HK-2 (cell line): ENCODE measurements around the gene ARSG.
A peak's percentile ranks its signal among the peaks of the same experiment; 100 is the strongest.
"Not testable (repeated sequence)": the region's sequence is repeated elsewhere in the genome, so short reads cannot be mapped to it uniquely, and the experiment has no call there.

Experiments used
- DNase-seq: peaks from one replicate; pipeline ENCODE4 v3.0.0-alpha.2; 2018; ENCODE audit not compliant: unreplicated experiment

Gene ARSG

DNA sequence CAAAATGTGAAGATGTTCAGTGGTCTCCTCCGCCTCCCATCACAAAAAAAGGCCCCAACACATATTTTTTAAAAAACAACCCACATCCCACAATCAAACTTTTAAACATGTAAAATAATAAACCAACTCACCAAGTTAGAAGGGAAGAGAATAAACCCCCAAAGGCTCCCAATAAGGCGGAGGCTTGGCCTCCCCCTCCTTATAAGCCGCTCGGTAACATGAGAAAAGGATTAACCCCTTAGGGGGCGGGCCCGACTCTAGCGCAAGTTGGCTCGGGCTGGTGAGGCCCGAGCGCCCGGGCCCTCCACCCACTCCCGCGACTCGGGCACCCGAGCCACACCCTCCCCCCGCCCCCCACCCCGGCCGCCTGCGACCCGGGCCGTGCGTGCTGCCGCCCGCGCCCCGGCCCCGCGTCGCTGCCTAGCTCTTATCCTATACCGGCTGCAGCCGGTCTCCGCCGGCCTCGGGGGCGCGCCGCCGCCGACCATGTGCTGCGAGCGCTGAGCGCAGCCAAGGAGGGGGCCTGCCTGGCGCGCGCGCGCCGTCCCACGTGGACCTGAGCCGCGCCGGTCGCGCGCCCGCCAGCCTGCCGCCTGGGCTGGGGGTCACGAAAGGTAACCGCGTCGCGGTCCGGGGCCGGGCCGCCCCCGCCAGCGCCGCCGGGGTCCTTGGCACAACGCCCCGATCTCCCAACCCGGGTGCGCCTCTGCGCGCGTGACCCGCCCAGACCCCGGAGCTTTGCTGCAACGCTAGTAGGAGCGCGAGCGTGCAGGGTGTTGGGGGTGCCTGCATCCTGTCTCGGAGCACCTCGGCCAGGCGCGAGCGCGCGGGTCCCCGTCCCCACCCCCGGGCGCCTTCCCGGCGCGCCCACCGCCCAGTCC, at the start of gene ARSG, which contains the start of gene SLC16A6:
Gene ARSG (plus strand): TSS at position 541 of the 881 bp plus-strand sequence. CDS start 15,999 bp downstream, outside the sequence.
Gene SLC16A6 (minus strand): TSS at position 173 of the 881 bp plus-strand sequence. CDS start 12,807 bp downstream, outside the sequence.
- peak; percentile 72 for DNase-seq

DNA sequence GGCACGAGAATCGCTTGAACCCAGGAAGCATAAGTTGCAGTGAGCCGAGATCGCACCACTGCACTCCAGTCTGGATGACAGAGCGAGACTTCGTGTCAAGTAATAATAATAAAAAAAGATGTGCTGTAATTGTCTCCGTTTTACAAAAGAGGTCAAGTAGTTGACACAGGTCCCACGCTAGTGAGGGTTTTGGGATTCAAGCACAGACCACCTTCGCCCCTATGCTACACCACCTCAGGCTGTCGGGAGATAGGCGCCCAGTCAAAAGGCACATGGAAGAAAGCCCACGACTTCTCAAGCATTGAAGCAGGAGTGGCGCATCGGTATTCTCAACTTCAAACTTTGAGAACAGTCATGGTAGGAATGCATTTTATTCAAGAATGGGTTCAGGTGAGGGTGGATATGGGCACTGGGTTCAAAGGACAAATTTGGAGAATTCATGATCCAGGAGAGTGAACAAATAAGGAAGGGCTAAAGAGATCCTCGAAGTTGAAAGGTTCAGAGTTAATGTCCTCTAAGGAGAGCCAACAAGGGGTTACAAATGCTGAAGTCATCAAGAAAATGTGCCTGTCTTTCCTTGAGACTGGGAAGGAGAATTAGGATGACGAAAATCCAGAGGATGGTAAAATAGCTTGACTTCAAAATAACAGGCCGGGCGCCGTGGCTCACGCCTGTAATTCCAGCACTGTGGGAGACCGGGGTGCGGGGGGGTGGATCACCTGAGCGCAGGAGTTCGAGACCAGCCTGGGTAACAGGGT, 44.8 kb upstream of the ARSG start:
- no peak for DNase-seq

DNA sequence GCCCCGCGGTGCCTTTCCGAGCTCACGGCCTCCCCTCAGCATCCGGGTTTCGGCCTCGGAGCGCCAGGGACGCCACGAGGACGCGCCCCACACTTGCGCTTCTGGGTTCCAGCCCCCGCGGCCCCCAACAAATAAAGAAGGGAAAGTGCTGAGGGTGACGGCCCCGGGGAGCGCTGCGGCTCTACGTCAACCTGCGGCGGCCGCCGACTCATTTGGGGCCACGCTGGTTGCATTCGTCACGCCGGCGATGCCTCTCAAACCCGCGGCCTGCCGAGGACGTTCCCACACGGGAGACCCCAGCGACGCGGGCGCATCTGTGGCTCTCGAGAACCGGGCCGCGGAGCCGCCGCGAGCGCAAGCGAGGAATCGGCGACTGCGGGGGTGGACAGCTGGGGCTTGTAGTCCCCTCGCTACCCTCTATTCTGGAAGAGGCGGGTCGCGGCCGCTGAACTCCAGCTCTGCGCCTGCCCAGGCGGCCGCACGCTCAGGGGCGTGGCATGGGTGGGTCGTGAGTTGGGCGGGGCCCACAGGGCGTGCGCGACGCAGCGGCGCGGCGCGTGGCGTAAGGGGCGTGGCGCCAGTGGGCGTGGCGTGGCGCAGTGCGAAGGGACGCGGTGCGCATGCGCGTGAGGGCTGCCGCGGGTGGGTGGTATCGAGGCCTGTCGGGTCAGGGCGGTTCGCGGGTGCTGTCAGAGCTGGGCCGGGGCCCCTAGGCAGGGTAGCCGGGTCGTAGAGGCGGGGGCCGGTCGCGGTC, 43.7 kb upstream of the ARSG start, which contains the start of gene AMZ2:
Gene AMZ2 (plus strand): TSS at position 599 of the 754 bp plus-strand sequence. CDS start 2,145 bp downstream, outside the sequence.
- DNase-seq = peak; percentile 96

DNA sequence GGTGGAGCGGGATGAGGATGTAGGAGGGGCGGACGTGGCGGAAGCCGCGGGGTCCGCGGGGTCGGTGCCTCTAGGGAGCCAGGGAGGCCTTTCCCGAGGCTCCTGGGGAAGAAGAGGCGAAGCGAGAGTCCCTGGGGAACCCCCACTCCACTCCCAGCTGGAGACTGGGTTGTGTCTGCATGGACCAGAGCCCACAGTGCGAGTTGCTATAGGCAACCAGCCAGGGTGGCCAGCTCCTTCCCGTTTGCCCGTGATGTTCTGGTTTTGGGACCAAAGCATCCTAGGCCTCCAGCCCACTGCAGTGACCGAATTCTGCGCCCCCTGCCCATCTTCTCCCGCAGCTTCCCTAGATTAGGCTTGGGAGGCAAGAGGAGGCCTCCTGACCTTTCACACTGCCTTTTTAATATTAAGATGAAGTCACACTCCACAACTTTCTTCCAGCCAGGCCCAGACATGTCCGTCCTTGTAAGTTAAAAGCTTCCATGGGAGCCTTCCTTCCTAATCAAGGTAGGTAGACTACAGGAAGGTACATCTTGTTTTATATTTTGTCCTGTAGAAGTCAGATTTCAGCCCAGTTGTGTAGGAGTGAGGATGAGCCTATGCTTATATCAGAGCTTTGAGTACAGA, 43.0 kb upstream of the ARSG start:
- no peak for DNase-seq

DNA sequence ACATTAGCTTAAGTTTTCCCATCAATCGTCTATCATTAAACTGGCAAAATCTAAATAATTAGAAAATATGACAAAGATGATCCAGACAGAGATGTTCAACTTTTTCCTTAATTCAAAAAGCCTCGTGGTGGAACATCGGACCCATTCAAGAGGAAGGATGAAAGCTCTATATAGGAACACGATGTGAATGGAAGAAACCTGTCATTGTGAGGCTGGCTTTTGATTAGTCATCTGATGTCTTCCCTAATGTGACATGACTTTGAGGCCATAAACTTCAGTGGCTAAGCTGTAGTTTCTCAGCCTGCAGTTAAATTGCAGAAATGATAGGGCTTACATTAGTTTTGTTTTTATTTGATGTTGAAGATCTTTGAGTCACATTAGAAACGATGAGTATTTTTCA, 42.4 kb upstream of the ARSG start:
- no peak for DNase-seq

DNA sequence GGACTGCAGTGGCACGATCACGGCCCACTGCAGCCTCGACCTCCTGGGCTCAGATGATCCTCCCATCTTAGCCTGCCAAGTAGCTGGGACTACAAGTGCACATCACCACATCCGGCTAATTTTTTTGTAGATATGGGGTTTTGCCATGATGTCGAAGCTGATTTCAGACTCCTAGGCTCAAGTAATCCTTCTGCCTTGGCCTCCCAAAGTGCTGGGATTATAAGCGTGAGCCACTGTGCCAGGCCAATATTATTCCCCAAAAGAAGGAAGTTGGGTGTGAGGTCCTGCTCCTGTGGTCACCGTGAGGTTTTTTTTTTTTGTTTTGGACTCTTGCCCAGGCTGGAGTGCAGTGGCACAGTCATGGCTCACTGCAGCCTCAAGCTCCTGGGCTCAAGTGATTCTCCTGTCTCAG, 41.9 kb upstream of the ARSG start:
- no peak for DNase-seq

DNA sequence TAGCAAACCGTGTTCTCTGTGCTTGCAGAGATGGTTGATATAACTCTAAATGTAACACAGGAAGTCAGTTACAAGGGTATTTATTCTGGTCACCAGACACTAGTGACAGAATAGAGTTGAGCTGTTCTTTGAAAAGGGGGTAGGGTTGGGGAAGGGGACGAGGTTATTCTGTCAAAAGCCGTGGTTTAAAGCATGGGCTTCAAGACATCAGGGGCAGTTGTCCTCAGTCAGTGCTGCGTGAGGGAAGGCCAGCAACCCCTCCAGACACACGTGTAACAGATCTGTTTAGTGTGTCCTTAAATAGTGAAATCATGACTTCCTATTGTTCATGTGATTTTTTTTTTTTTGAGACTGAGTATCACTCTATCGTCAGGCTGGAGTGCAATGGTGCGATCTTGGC, 37.9 kb upstream of the ARSG start:
- DNase-seq = not testable (repeated sequence)

DNA sequence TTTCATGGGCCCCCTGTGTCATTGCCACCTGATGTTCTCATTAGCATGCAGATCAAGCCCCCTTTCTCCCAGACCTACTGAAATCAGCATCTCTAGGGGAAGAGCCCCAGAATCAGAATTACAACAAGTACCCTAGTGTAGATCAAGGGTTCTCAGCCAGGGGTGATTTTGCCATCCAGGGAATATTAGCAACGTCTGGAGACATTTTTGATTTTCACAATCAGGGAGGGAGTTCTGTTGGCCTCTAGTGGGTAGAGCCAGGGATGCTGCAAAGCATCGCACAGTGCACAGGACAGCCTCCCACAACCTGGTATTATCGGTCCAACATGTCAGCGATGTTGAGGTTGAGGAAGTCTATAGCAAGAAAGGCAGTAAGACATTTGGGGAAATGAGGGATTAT, 36.1 kb upstream of the ARSG start:
- DNase-seq = no peak

DNA sequence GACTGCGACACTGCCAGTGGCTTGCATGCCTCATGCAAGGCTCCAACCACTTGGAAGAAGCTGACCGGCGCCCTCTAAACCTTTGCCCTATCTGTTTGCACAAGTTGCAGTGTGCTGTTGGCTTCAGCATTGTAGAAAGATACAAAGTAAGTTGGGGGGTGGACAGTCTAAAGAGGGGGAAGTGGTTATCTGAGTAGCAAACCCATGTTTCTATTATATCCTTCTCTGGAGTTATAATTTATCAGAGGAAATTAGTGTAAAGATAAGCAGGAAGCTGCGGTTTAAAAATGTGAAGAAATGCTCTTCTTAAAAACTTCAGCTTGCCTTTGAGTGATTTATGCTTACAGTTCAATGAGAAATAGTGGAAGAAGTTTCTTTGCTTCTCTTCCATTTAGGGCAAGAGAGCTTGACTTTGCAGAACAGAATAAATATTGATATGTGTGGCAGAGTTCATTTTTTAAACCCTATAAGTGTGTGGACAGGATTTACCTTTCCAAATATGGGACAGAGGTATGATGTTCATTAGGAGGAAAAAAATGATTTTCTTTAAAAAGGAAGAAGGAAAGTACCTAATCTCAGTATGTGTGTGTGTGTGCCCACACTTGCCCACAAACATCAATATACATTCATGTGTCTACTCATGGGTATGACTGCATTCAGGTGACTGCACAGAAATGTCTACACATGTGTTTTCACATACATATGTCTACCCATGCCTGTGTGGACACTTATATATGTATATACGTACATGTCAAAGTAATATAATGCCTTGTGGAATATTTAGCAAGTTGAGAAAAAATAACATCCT, 35.4 kb upstream of the ARSG start:
- no peak for DNase-seq

DNA sequence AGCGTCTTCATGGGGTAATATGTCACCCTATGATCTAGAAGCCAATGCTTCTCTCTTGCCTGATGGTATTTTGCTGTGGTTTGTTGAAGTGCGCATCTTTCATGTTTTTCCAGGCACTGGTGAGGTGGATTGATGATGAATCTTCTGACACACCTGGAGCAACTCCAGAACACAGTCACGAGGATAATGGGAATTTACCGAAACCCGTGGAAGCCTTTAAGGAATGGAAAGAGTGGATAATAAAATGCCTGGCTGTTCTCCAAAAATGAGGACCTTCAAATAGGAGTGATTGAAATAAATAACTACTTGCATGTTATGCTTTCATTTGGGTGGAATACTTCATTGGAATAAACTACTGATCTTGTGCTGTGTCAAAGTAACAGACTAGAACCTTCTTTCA, 34.6 kb upstream of the ARSG start:
- not testable (repeated sequence) for DNase-seq

DNA sequence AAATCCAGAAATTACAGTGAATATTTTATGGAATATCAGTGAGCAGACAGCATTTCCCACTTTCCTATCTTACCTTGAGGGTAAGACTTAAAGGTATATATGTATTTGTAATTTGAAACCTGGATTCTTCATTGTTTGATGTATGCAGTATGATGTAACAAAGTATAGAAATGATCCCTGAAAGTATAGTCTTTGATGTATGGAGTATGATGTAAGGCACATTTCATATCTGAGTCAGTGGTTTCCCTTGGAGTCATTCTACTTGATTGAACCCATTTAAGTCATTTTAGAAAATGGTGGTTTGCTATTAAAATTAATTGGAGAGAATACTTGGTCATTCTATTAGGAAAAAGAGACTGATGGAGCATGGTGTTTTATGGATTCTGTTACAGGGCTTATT, 33.4 kb upstream of the ARSG start:
- DNase-seq = no peak

DNA sequence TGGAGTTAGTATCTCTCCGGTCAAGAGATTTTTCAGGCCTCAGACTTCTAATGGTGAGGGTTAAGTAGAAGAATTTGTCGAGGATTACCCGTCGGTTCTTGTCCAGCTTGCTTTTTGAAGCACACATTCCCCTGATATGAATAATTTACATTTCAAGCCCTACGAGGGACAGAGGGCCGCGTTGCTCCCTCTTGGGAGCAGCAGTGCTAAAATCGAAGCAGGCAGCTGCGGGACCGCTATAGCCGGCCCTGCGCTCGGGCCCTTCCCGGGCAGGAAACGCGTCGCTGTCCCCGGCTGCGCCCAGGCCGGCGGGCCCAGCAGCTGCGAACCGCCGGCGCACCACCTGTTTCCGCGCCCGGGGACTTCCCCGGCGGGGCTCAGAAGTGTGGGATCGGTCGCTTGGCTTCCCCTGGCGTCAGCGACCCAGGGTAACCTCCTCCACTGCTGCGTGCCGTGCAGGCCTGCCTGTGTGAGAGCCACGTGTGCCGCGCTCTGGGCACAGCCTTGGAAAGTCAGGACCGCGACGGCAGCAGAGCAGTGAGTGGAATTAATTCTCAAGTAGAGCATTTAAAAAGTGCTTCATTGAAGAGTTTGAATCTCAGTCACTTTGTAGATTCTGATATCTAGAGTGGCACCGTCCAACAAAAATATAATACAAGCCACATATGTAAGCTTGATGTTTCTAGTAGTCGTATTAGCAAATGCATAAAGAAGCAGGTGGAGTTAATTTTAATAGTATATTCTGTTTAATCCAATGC, 32.2 kb upstream of the ARSG start:
- DNase-seq = peak; percentile 66

DNA sequence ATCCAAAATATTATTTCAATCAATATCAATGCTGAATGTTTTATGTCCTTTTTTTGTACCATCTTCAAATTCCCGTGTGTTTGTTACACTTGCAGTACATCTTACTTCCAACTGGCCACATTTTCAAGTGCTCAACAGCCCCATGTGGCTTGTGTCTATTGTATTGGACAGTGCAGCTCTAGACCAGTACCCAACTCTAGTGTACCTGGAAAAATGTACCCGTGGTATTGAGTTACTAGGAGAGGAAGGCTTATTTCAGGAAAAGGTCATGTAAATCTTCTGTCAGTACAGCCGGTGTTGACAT, 31.7 kb upstream of the ARSG start:
- not testable (repeated sequence) for DNase-seq

DNA sequence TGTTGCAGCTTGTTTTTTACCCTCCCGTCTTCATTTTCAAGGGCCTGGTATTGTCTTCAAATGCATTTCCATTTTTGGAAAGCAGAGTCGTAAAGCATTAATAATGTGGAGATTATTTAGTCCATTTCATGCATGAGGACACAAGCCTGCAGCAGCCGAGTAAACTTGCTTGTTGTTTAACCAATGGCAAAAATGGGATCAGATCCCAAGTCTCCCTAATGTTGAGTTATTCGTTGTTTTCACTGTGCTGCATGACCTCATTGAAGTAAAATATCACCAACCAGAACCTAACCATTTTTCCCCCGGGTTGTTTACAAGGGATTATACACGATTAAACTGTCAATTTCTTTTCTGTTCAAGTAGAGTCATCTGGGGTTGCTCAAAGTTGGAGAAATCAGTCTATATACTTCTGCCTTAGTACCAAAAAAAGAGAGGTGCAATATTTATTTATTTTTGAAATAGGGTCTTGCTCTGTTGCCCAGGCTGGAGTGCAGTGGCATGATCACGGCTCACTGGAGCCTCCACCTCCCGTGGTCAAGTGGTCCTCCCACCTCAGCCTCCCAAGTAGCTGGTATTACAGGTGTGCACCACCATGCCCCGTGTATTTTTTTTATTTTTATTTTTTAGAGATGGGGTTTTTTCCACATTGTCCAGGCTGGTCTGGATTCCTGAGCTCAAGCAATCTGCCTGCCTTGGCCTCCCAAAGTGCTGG, 31.1 kb upstream of the ARSG start:
- DNase-seq = no peak

DNA sequence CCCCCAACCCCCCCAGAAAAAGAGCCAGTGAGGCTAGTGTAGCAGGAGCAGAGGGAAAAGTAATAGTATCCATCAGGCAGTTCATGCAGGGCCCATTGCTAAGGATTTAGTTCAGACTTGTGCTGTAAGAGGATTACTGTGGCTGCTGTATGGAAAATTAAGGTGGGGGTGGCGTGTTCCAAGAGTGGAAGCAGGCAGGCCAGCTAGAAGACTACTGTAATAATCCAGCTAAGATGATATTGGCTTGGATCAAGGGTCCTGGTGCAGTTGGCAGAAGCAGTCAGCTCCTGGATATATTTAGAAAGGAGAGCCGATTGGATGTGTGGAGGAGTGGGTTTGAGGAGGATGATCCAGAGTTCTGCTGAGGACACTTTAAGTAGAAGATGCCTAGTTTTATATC, 28.8 kb upstream of the ARSG start:
- DNase-seq = not testable (repeated sequence)

DNA sequence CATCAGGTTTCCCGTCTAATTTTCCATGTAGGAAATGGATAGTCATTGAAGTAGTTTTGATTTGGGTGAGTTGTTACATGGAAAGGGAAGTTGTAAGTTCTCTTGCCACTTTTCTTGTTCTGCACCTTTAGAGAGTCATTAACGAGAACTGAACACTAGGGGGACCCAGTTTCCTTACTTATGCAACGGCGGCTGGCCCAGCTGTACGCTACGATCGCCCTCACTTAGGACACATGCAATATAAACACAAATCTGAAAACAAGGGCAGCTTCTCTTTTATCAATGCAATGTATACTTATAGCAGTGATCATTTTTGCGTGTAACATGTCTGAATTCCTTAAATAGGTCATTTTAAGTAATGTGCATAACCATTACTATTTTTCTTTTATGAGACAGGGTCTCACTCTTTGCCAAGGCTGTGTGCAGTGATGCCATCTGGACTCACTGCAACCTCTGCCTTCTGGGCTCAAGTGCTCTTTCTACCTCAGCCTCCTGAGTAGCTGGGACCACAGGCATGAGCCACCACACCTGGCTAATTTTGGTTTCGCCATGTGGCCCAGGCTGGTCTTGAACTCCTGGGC, 28.1 kb upstream of the ARSG start:
- DNase-seq = not testable (repeated sequence)

DNA sequence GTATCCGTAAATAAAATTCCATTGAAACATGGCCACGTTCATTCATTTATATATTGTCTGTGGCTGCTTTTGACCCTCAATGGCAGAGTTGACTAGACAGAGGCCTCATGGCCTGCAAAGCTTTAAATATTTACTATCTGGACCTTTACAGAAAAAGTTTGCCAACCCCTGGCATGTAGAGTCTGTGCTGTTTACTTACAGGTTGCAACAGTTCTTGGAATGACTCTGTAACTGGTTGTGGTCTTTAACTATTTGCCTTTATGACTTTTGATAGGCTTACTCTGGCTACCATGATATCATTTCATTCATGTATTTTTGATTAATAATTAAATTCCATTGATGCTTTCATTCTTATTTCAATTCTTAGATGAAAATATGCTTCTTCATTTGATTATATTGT, 25.5 kb upstream of the ARSG start:
- DNase-seq = not testable (repeated sequence)

DNA sequence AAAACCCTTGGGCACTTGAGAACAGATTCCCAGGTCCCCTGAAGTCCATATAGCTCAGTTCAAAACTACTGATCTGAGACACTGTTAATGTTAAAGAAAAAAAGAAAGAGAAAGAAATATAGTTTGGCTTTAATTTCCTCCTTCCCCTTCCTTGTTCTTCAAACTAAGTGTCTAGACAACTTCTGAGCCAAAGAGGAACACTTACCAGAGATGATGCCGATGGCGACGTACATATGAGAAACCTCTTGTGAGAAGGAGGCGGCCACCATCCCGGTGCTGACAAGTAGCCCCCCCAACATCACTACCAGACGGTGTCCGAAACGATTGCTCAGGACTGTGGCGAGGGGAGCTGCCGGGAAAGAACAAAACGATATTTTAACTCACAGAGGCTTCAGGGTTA, 17.6 kb upstream of the ARSG start:
- DNase-seq = no peak

DNA sequence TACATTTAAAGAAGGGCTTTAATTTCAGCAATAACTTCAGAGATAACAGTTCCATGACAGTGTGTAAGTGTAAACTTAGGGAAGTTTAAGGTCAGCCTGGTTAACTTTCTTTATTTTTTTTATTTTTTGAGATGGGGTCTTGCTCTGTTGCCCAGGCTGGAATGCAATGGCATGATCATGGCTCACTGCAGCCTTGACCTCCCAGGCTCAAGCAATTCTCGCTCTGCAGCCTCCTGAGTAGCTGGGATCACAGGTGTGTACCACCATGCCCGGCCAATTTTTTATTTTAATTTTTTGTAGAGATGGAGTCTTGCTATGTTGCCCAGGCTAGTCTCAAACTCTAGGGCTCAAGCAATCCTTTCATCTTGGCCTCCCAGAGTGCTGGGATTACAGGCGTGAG, 15.0 kb upstream of the ARSG start:
- DNase-seq = not testable (repeated sequence)
